Endothelial cell (in vitro differentiated cells): ENCODE measurements around the gene RECQL5. TPM values are rescaled to one million over a fixed set of nuclear protein-coding genes. Genes with fewer than 3 reads are reported as not detected.
"Not testable (repeated sequence)": the region's sequence is repeated elsewhere in the genome, so short reads cannot be mapped to it uniquely, and the experiment has no call there.

Experiments
- DNase-seq: peaks from one replicate; pipeline ENCODE4 v3.0.0; 2021; ENCODE audit warnings: low spot score
- H3K27ac Mint-ChIP-seq: one replicate; pipeline ENCODE4 v1.8.0; 2021; ENCODE audit warnings: mixed read lengths, inconsistent platforms; ENCODE audit not compliant: unreplicated experiment
- H3K27me3 Mint-ChIP-seq: one replicate; pipeline ENCODE4 v1.8.0; 2021; ENCODE audit warnings: mild to moderate bottlenecking, moderate library complexity, mixed read lengths, inconsistent platforms; ENCODE audit not compliant: unreplicated experiment
- H3K36me3 Mint-ChIP-seq: one replicate; pipeline ENCODE4 v1.8.0; 2021; ENCODE audit warnings: mild to moderate bottlenecking, low read depth, mixed read lengths, inconsistent platforms; ENCODE audit not compliant: unreplicated experiment
- H3K4me1 Mint-ChIP-seq: one replicate; pipeline ENCODE4 v1.8.0; 2021; ENCODE audit warnings: mild to moderate bottlenecking, mixed read lengths, inconsistent platforms; ENCODE audit not compliant: unreplicated experiment
- H3K4me3 Mint-ChIP-seq: one replicate; pipeline ENCODE4 v1.8.0; 2021; ENCODE audit warnings: mild to moderate bottlenecking, mixed read lengths, inconsistent platforms; ENCODE audit not compliant: unreplicated experiment
- H3K9me3 Mint-ChIP-seq: one replicate; pipeline ENCODE4 v1.8.0; 2021; ENCODE audit warnings: mixed read lengths, inconsistent platforms; ENCODE audit not compliant: unreplicated experiment
- CTCF ChIP-seq: fragments of 200-600 bp; sonication (generic); IDR thresholded peaks from one replicate; pipeline ENCODE4 v1.5.0; 2021; ENCODE audit warnings: antibody characterized with exemption; ENCODE audit not compliant: unreplicated experiment
- total RNA-seq: library from RNA; stranded (reverse); fragmentation: NEBNext Ultra II Directional; extraction: Animal tissue kit (Norgen Biotek cat#: 25700); gene quantifications from one replicate; pipeline ENCODE4 v1.2.1, GENCODE V29; 2021; ENCODE audit not compliant: unreplicated experiment

The RECQL5 gene
- total RNA-seq, 1 donor from 2014 or later = 40.2 TPM

- no peak for DNase-seq
- H3K27me3 Mint-ChIP-seq = peaks cover 4% of the 10 kb centered on the region
- no peaks in the 10 kb centered on the region for H3K9me3 Mint-ChIP-seq
- no peak overlapping the region for H3K27ac Mint-ChIP-seq
- no peak overlapping the region for H3K4me3 Mint-ChIP-seq
- no peak for TF ChIP-seq CTCF
- no peaks in the 10 kb centered on the region for H3K4me1 Mint-ChIP-seq
- no peaks in the 10 kb centered on the region for H3K36me3 Mint-ChIP-seq
Observed at GRCh38 chr17:75594499-75595283, 72.3 kb downstream of the RECQL5 start.

GRCh38 chr17:75593430-75593829 lies 73.5 kb downstream of the RECQL5 start:
- not testable (repeated sequence) for H3K27me3 Mint-ChIP-seq, H3K27ac Mint-ChIP-seq, H3K4me3 Mint-ChIP-seq, DNase-seq, H3K9me3 Mint-ChIP-seq, H3K4me1 Mint-ChIP-seq, H3K36me3 Mint-ChIP-seq

- H3K27ac Mint-ChIP-seq = no peak overlapping the region
- no peaks in the 10 kb centered on the region for H3K36me3 Mint-ChIP-seq
- no peaks in the 10 kb centered on the region for H3K9me3 Mint-ChIP-seq
- no peak overlapping the region for H3K4me3 Mint-ChIP-seq
- TF ChIP-seq CTCF = no peak
- no peaks in the 10 kb centered on the region for H3K4me1 Mint-ChIP-seq
- peaks cover 8% of the 10 kb centered on the region for H3K27me3 Mint-ChIP-seq
- no peak for DNase-seq
Observed at GRCh38 chr17:75592348-75593020, 74.5 kb downstream of the RECQL5 start.

GRCh38 chr17:75591722-75592302 lies 75.1 kb downstream of the RECQL5 start:
- H3K27me3 Mint-ChIP-seq = peaks cover 6% of the 10 kb centered on the region
- H3K4me1 Mint-ChIP-seq = no peaks in the 10 kb centered on the region
- no peak overlapping the region for H3K27ac Mint-ChIP-seq
- H3K9me3 Mint-ChIP-seq = no peaks in the 10 kb centered on the region
- no peaks in the 10 kb centered on the region for H3K36me3 Mint-ChIP-seq
- no peak overlapping the region for H3K4me3 Mint-ChIP-seq
- no peak for DNase-seq
- TF ChIP-seq CTCF = no peak

- H3K27me3 Mint-ChIP-seq = peaks cover 6% of the 10 kb centered on the region
- no peaks in the 10 kb centered on the region for H3K36me3 Mint-ChIP-seq
- peak overlapping the region; percentile 24 for H3K27ac Mint-ChIP-seq
- no peaks in the 10 kb centered on the region for H3K9me3 Mint-ChIP-seq
- DNase-seq = no peak
- no peaks in the 10 kb centered on the region for H3K4me1 Mint-ChIP-seq
- H3K4me3 Mint-ChIP-seq = peak overlapping the region; percentile 80
- TF ChIP-seq CTCF = no peak
Observed at GRCh38 chr17:75590849-75591721, 75.9 kb downstream of the RECQL5 start.
